ENCODE measurements around the gene JARID2. TPM values are rescaled to one million over a fixed set of nuclear protein-coding genes. Genes with fewer than 3 reads are reported as not detected.

JARID2 gene
- polyA plus RNA-seq, 1 experiment = 6.1 TPM

DNA sequence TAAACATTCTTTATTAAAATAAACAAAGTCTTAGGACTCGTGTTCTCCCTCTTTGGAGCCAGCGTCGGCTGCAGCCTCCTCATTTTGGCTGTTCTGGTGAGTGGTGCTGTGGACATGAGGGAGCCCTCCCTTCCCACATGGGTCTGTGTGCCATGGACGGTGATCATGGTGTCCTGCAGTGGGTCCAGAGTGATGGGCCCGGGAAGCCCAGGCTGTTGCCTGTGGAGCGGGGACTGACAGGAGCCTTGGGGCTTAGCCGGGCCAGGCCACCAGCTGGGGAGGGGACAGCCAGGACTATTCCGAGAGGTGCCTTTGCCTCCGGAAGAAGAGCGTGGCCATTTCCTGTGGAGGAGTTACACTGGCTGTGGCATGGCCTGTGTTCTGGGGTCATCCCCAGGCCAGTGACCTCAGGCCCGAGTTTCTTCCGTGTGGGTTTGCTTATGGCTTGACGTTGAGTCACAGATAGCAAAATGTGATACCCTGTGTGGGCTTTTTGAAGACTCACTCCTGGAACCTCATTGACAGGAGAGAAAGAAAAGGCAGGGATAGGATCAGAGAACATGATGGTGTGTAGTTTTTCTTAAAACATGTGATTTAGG lies 263.6 kb downstream of the JARID2 start:
- no peak for TF ChIP-seq CTCF (IDR thresholded peaks at IDR 0.05; ENCODE audit: insufficient read depth, low read depth, low read length)
- ChIA-PET CTCF (interaction anchor here (0.5 kb wide), 1 partner anchor 299 kb away, joined by 3 read pairs; no protein-coding TSS in a partner anchor), POLR2A (no interaction called here)
- Histone ChIP-seq H3K36me3 (ENCODE audit: control insufficient read depth, insufficient read depth, low read length) (peaks cover 31% of the 10 kb centered on the region), H3K27me3 (ENCODE audit: control insufficient read depth, insufficient read depth, low read length) (no peaks in the 10 kb centered on the region), H3K4me3 (ENCODE audit: low read depth, low read length) (no peak overlapping the region)
- no peak for DNase-seq (ENCODE audit: low read depth)

DNA sequence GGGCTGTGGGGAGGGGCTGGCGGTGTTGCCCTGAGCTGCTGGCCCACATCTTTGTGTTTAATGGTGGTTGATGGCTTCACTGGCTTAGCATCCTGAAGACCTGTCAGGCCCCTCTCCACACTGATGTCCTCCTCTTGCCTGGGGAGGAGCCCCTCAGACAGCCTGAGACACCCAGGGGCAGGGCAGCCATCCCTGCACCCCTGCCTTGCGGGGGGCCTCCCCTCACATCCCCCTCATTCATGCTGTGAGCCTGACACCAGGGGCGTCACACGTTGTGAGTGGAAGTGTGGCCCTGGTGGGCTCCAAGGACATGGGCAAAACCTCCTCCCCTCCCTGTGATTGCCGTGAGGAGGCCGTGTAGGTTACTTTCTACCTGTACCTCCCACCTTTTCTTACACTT lies 264.3 kb downstream of the JARID2 start:
- Histone ChIP-seq H3K36me3 (ENCODE audit: control insufficient read depth, insufficient read depth, low read length) (peaks cover 31% of the 10 kb centered on the region), H3K4me3 (ENCODE audit: low read depth, low read length) (no peak overlapping the region), H3K27me3 (ENCODE audit: control insufficient read depth, insufficient read depth, low read length) (no peaks in the 10 kb centered on the region)
- TF ChIP-seq CTCF (IDR thresholded peaks at IDR 0.05; ENCODE audit: insufficient read depth, low read depth, low read length) = no peak
- ChIA-PET CTCF (no interaction called here), POLR2A (no interaction called here)
- no peak for DNase-seq (ENCODE audit: low read depth)

DNA sequence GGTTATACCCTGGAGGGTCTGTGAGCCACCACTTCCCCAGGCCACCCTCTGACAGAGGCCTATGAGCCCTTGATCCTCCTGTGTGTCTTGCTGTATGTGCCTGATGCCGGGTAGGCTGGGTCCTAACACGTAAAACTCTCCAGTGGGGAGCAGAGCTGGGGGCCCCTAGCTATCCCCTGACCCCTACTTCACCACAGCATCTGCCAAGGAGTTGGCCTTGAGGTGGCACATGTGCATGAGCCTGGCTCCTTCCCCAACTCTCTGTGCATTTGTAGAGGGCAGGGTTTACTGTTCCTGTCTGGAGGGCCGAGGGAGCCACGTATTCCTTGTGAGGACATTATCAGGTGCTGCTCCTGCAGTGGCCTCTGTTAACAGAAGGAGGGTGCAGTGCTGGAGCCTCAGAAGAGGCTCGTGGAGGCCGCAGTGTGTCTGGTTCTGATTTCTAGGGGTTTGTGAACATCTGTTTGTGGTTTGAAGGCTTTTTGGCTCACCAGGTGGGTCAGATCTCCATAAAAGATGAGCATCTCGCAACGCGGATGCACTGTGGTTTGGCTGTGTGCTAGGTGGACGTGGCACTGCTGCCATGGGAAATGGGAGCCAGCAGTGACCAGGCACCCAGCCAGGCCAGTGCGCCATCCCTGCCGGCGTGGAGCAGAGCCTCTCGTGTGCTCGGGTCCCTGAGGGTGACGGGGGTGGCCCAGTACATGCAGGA lies 264.8 kb downstream of the JARID2 start:
- H3K4me3 ChIP-seq (ENCODE audit: low read depth, low read length) = no peak overlapping the region
- CTCF ChIA-PET = no interaction called here
- TF ChIP-seq CTCF (IDR thresholded peaks at IDR 0.05; ENCODE audit: insufficient read depth, low read depth, low read length) = no peak
- peaks cover 31% of the 10 kb centered on the region for H3K36me3 ChIP-seq (ENCODE audit: control insufficient read depth, insufficient read depth, low read length)
- DNase-seq (ENCODE audit: low read depth) = no peak
- H3K27me3 ChIP-seq (ENCODE audit: control insufficient read depth, insufficient read depth, low read length) = no peaks in the 10 kb centered on the region
- POLR2A ChIA-PET = no interaction called here

DNA sequence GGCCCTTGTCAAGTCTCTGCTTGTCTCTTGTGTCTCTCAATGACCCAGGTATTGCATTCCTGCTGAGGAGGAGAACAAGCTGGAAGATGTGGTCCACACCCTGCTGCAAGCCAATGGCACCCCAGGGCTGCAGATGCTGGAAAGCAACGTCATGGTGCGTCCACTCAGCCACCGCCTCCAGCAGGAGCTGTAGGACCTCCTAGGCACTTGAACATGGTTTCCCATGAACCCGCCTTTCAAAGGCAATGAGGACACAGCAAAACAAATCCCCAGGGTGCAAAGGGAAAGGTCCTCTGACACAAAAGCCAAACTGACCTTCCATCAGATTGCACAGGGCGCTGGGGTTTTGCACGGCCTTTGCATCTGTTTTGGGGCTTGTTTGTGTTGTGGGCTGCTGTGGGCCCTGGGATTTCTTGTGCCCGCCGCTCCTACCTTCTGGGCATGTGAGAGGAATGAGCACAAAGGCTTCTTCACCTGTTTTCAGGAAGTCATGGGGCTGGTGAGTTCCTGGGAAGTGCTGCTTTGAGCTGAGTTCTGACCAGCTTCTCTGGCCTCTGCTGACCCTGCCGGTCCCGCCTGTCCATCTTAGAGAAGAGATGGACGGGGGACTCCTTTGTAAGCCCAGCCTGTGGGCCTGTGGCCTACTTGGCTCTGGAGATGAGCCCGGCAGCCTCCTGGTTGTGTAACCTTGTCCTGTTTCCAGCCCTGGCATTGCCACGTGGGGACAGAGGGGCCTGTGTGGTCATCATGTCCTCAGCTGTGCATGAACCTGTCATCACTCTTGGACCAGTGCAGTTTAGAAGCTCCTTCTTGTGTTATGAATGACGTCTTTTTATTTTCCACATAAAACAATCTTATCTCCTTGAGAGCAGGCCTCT lies 265.6 kb downstream of the JARID2 start:
- Histone ChIP-seq H3K36me3 (ENCODE audit: control insufficient read depth, insufficient read depth, low read length) (peaks cover 32% of the 10 kb centered on the region), H3K27me3 (ENCODE audit: control insufficient read depth, insufficient read depth, low read length) (no peaks in the 10 kb centered on the region), H3K4me3 (ENCODE audit: low read depth, low read length) (no peak overlapping the region)
- ChIA-PET CTCF (interaction anchor here (0.5 kb wide), 1 partner anchor 68 kb away, joined by 3 read pairs; no protein-coding TSS in a partner anchor), POLR2A (no interaction called here)
- TF ChIP-seq CTCF (IDR thresholded peaks at IDR 0.05; ENCODE audit: insufficient read depth, low read depth, low read length) = no peak
- no peak for DNase-seq (ENCODE audit: low read depth)

GRCh38 chr6:15512126-15512525 lies 266.3 kb downstream of the JARID2 start:
- Histone ChIP-seq H3K36me3 (ENCODE audit: control insufficient read depth, insufficient read depth, low read length) (peaks cover 36% of the 10 kb centered on the region), H3K4me3 (ENCODE audit: low read depth, low read length) (no peak overlapping the region), H3K27me3 (ENCODE audit: control insufficient read depth, insufficient read depth, low read length) (no peaks in the 10 kb centered on the region)
- CTCF ChIA-PET = no interaction called here
- no peak for TF ChIP-seq CTCF (IDR thresholded peaks at IDR 0.05; ENCODE audit: insufficient read depth, low read depth, low read length)
- POLR2A ChIA-PET = no interaction called here
- no peak for DNase-seq (ENCODE audit: low read depth)
